ENCODE measurements around the gene SNX30. TPM values are rescaled to one million over a fixed set of nuclear protein-coding genes. Genes with fewer than 3 reads are reported as not detected.

SNX30 gene
- total RNA-seq, 1 experiment from 2014 or later: 6.9 TPM

DNA sequence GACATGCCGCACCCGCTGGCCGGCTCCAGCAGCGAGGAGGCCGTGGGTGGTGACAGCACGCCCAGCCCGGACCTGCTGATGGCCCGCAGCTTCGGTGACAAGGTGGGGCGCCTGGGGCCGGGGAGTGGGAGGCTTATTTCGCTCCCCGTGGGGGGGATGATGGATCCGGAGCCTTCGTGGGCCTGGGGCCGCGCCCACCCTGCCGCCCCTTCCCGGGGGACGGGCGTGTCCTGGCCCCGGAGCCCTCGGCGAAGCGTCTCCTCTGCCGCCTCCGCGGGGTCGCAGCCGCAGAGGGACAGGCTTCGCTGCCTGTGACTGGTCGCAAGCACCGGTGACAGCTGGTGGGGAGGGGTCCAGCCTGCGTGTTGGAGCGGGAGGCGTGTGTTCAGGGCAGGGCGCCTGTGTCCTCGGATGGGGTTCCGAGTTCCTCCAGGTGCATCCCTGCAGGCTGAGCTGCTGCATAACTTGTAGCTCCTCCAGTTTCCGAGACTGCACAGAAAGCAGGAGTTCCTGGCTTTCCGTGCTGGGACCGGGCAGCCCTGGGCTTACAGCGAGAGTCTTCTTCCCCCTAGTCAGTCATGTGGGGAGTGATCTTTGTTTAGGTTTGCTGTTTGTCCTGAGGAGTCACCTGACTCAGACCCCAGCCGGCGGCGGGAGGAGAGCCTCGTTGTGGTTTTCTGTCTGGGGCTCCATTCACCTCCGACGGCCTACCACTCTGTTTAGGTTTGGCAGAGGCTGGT, 666 bp downstream of the SNX30 start:
- BruUV-seq (replicated peaks): no TSS peak
- no peaks in the 10 kb centered on the region; the same call in 1 of the 2 replicates for H3K36me3 ChIP-seq (ENCODE audit: control insufficient read depth, insufficient read depth, low read length)
- ChIA-PET CTCF (no interaction called here), POLR2A (interaction anchor here (0.6 kb wide), 1 partner anchor 619 kb away, joined by 5 read pairs; no protein-coding TSS in a partner anchor)
- H3K27me3 ChIP-seq (ENCODE audit: control insufficient read depth, insufficient read depth, low read length): no peaks in the 10 kb centered on the region
- intact Hi-C loops (cut with micrococcal nuclease; ENCODE audit: unreplicated experiment): no loop called here
- peak overlapping the region; percentile 25; the same call in 1 of the 2 replicates for H3K27ac ChIP-seq (ENCODE audit: low read length)
- peak; percentile 57 for ATAC-seq
- TF ChIP-seq SIN3A (IDR thresholded peaks at IDR 0.05; ENCODE audit: borderline replicate concordance, insufficient read depth, low read depth, low read length) (0 out of 2 replicates have a peak, but pooled peaks have one; percentile 17), TCF7L2 (IDR thresholded peaks at IDR 0.05; ENCODE audit: low read depth, low read length) (no peak), POLR2AphosphoS5 (IDR thresholded peaks at IDR 0.05; ENCODE audit: low read depth, low read length) (no peak), REST (IDR thresholded peaks at IDR 0.05; ENCODE audit: insufficient read depth in 1 of 2, low read depth in 2 of 2, low read length in 1 of 2) (no peak)
- peaks cover 6% of the 10 kb centered on the region; the same call in 1 of the 2 replicates for H3K4me1 ChIP-seq (ENCODE audit: control insufficient read depth, insufficient read depth, low read length)
- in situ Hi-C loops (cut with HindIII; ENCODE audit: low pct_unique_long_range_greater_than_20kb, low sequenced_read_pairs): no loop called here
- peak overlapping the region; percentile 56 to 65 for H3K4me3 ChIP-seq (ENCODE audit: low read depth in 2 of 2, low read length in 2 of 2)
- DNase-seq (ENCODE audit: low read depth, low spot score): no peak
- no peaks in the 10 kb centered on the region for H3K9me3 ChIP-seq (ENCODE audit: control insufficient read depth, insufficient read depth, low read depth, low read length)

GRCh38 chr9:112752334-112753125, 2.0 kb downstream of the SNX30 start:
- CTCF ChIA-PET: no interaction called here
- intact Hi-C loops (cut with micrococcal nuclease; ENCODE audit: unreplicated experiment) (no loop called here), in situ Hi-C loops (cut with HindIII; ENCODE audit: low pct_unique_long_range_greater_than_20kb, low sequenced_read_pairs) (no loop called here)
- Histone ChIP-seq H3K27ac (ENCODE audit: low read length) (no peak overlapping the region), H3K36me3 (ENCODE audit: control insufficient read depth, insufficient read depth, low read length) (no peaks in the 10 kb centered on the region; the same call in 1 of the 2 replicates), H3K4me1 (ENCODE audit: control insufficient read depth, insufficient read depth, low read length) (peaks cover 7% of the 10 kb centered on the region), H3K9me3 (ENCODE audit: control insufficient read depth, insufficient read depth, low read depth, low read length) (no peaks in the 10 kb centered on the region), H3K4me3 (ENCODE audit: low read depth in 2 of 2, low read length in 2 of 2) (no peak overlapping the region), H3K27me3 (ENCODE audit: control insufficient read depth, insufficient read depth, low read length) (no peaks in the 10 kb centered on the region)
- TF ChIP-seq TCF7L2 (IDR thresholded peaks at IDR 0.05; ENCODE audit: low read depth, low read length): no peak
- no peak for TF ChIP-seq POLR2AphosphoS5 (IDR thresholded peaks at IDR 0.05; ENCODE audit: low read depth, low read length)
- no peak for TF ChIP-seq SIN3A (IDR thresholded peaks at IDR 0.05; ENCODE audit: borderline replicate concordance, insufficient read depth, low read depth, low read length)
- ATAC-seq (no peak), DNase-seq (ENCODE audit: low read depth, low spot score) (no peak)
- POLR2A ChIA-PET: interaction anchor here (0.5 kb wide), 1 partner anchor 10 kb away, joined by 9 read pairs; no protein-coding TSS in a partner anchor
- BruUV-seq (replicated peaks): no TSS peak

GRCh38 chr9:112753725-112754124, 3.2 kb downstream of the SNX30 start:
- CTCF ChIA-PET: no interaction called here
- DNase-seq (ENCODE audit: low read depth, low spot score): no peak

More at GRCh38 chr9:112753725-112754124, 3.2 kb downstream of the SNX30 start:
- POLR2A ChIA-PET: no interaction called here
- H3K27ac ChIP-seq (ENCODE audit: low read length): no peak overlapping the region
- H3K36me3 ChIP-seq (ENCODE audit: control insufficient read depth, insufficient read depth, low read length): no peaks in the 10 kb centered on the region; the same call in 1 of the 2 replicates
- intact Hi-C loops (cut with micrococcal nuclease; ENCODE audit: unreplicated experiment) (no loop called here), in situ Hi-C loops (cut with HindIII; ENCODE audit: low pct_unique_long_range_greater_than_20kb, low sequenced_read_pairs) (no loop called here)
- ATAC-seq: no peak
- H3K4me1 ChIP-seq (ENCODE audit: control insufficient read depth, insufficient read depth, low read length): peaks cover 10% of the 10 kb centered on the region
- TF ChIP-seq POLR2AphosphoS5 (IDR thresholded peaks at IDR 0.05; ENCODE audit: low read depth, low read length) (no peak), SIN3A (IDR thresholded peaks at IDR 0.05; ENCODE audit: borderline replicate concordance, insufficient read depth, low read depth, low read length) (no peak), REST (IDR thresholded peaks at IDR 0.05; ENCODE audit: insufficient read depth in 1 of 2, low read depth in 2 of 2, low read length in 1 of 2) (no peak), CTCF (IDR thresholded peaks at IDR 0.05) (no peak), TCF7L2 (IDR thresholded peaks at IDR 0.05; ENCODE audit: low read depth, low read length) (no peak)
- no peaks in the 10 kb centered on the region for H3K9me3 ChIP-seq (ENCODE audit: control insufficient read depth, insufficient read depth, low read depth, low read length)
- H3K4me3 ChIP-seq (ENCODE audit: low read depth in 2 of 2, low read length in 2 of 2): no peak overlapping the region
- BruUV-seq (replicated peaks): no TSS peak
- H3K27me3 ChIP-seq (ENCODE audit: control insufficient read depth, insufficient read depth, low read length): no peaks in the 10 kb centered on the region

Measured in Panc1 (cell line).